Neuronal stem cell (in vitro differentiated cells): ENCODE data around the gene LARP7.
"Not testable (repeated sequence)": the region's sequence is repeated elsewhere in the genome, so short reads cannot be mapped to it uniquely, and the experiment has no call there.

Experiments
- DNase-seq: peaks from one replicate; pipeline ENCODE4 v3.0.0-alpha.2; 2013; ENCODE audit warnings: low spot score
- H2AFZ ChIP-seq: one replicate; pipeline ENCODE4 v1.6.1; 2013; ENCODE audit warnings: mild to moderate bottlenecking, low read length, inconsistent platforms
- H2AK5ac ChIP-seq: 2 replicates; pipeline ENCODE4 v1.6.1; 2013; ENCODE audit warnings: low read depth, mild to moderate bottlenecking, inconsistent platforms, low read length, moderate library complexity, mixed read lengths
- H2BK120ac ChIP-seq: 2 replicates; pipeline ENCODE4 v1.6.1; 2013; ENCODE audit warnings: low read depth, mild to moderate bottlenecking, inconsistent platforms, low read length, moderate library complexity, mixed read lengths
- H2BK12ac ChIP-seq: one replicate; pipeline ENCODE4 v1.6.1; 2013; ENCODE audit warnings: low read length, inconsistent platforms
- H2BK15ac ChIP-seq: 2 replicates; pipeline ENCODE4 v1.6.1; 2013; ENCODE audit warnings: mild to moderate bottlenecking, low read length, inconsistent platforms, mixed read lengths
- H2BK5ac ChIP-seq: one replicate; pipeline ENCODE4 v1.6.1; 2013; ENCODE audit warnings: inconsistent platforms, mild to moderate bottlenecking, low read length, moderate library complexity
- H3K14ac ChIP-seq: one replicate; pipeline ENCODE4 v1.6.1; 2013; ENCODE audit warnings: low read length, inconsistent platforms
- H3K18ac ChIP-seq: 2 replicates; pipeline ENCODE4 v1.6.1; 2013; ENCODE audit warnings: low read length, inconsistent platforms
- H3K23ac ChIP-seq: 2 replicates; pipeline ENCODE4 v1.6.1; 2013; ENCODE audit warnings: low read depth, mild to moderate bottlenecking, mixed read lengths, low read length, inconsistent platforms; ENCODE audit not compliant: poor library complexity
- H3K27ac ChIP-seq: replicated peaks from 3 replicates; pipeline ENCODE4 v1.5.1; 2013; ENCODE audit warnings: low read length, inconsistent platforms
- H3K27me3 ChIP-seq, 3 experiments: 2 replicates each; pipeline ENCODE4 v1.6.1; 2013; ENCODE audit warnings: low read length in 3 of 3, mild to moderate bottlenecking in 2 of 3, inconsistent platforms in 1 of 3, low read depth in 1 of 3, mixed read lengths in 1 of 3, moderate library complexity in 1 of 3; ENCODE audit not compliant: control insufficient read depth in 3 of 3, insufficient read depth in 3 of 3
- H3K36me3 ChIP-seq, 2 donors: replicated peaks in 1 of 2; 2 replicates each; pipeline ENCODE4 v1.6.1; 2013; ENCODE audit warnings: low read length in 2 of 2; ENCODE audit not compliant: control insufficient read depth in 2 of 2, insufficient read depth in 2 of 2
- H3K4ac ChIP-seq: 2 replicates; pipeline ENCODE4 v1.6.1; 2013; ENCODE audit warnings: inconsistent platforms, mild to moderate bottlenecking, low read length, moderate library complexity
- H3K4me1 ChIP-seq, 2 donors: 1 replicate in 1 of 2; 2 replicates in 1 of 2; pipeline ENCODE4 v1.6.1; 2013; ENCODE audit warnings: low read length in 2 of 2, low read depth in 1 of 2; ENCODE audit not compliant: control insufficient read depth in 2 of 2, insufficient read depth in 1 of 2
- H3K4me2 ChIP-seq: one replicate; pipeline ENCODE4 v1.6.1; 2013; ENCODE audit warnings: mild to moderate bottlenecking, low read length, inconsistent platforms; ENCODE audit not compliant: insufficient read depth, poor library complexity, severe bottlenecking
- H3K4me3 ChIP-seq, 2 donors: 2 replicates each; pipeline ENCODE4 v1.5.1; 2013; ENCODE audit warnings: low read length in 2 of 2, mild to moderate bottlenecking in 2 of 2, inconsistent platforms in 1 of 2, moderate library complexity in 1 of 2
- H3K79me1 ChIP-seq: one replicate; pipeline ENCODE4 v1.6.1; 2013; ENCODE audit warnings: low read depth, mild to moderate bottlenecking, inconsistent platforms, low read length, moderate library complexity
- H3K9ac ChIP-seq: one replicate; pipeline ENCODE4 v1.6.1; 2013; ENCODE audit warnings: mild to moderate bottlenecking, low read depth, low read length, inconsistent platforms; ENCODE audit not compliant: poor library complexity
- H3K9me3 ChIP-seq, 2 donors: replicated peaks in 1 of 2; 2 replicates each; pipeline versions ENCODE3 to v1.6.1; 2013; ENCODE audit warnings: low read length in 2 of 2, mild to moderate bottlenecking in 2 of 2, inconsistent platforms in 1 of 2, low read depth in 1 of 2, mixed read lengths in 1 of 2, moderate library complexity in 1 of 2; ENCODE audit not compliant: control insufficient read depth in 2 of 2, insufficient read depth in 1 of 2
- H4K8ac ChIP-seq: one replicate; pipeline ENCODE4 v1.6.1; 2013; ENCODE audit warnings: low read depth, mild to moderate bottlenecking, inconsistent platforms, low read length, moderate library complexity
- H4K91ac ChIP-seq: one replicate; pipeline ENCODE4 v1.6.1; 2013; ENCODE audit warnings: low read length, low read depth, mild to moderate bottlenecking, inconsistent platforms; ENCODE audit not compliant: poor library complexity
- WGBS, 2 donors: extraction: QIAGEN DNeasy Blood & Tissue Kit; methylation state at CpG; one replicate each; pipeline ENCODE4 v1.1.7; 2013; ENCODE audit warnings: missing lambda C conversion rate in 2 of 2, mixed read lengths in 1 of 2; ENCODE audit not compliant: insufficient read length in 2 of 2, insufficient replicate concordance in 1 of 2; ENCODE audit errors: extremely low coverage in 2 of 2; 5-methylcytosine and 5-hydroxymethylcytosine counted together

The LARP7 gene

DNA sequence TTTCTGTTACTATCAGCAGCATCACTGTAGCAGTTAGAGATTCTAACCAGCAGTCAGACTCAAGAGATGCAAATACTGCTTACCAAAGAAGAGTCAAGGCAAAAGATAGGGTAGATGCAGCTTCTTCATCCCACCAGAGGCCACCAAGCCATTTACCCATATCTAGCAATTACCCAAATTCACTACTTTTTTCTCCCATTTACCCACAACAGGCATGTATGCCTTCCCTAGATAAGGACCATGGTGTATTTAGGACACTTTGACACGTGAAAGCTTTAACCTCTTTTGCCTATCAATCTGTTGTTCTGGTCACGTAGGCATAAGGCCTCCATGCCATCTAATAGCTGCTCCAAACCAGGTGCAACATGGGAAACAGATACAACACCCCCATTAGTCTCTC, 5.6 kb downstream of the LARP7 start:
- no peak overlapping the region for H2AK5ac ChIP-seq
- H3K4me2 ChIP-seq, result no peak overlapping the region
- no CpG with 5 or more reads among the region's 2 CpGs for whole genome bisulfite sequencing, 2 donors
- no peak for DNase-seq
- H2BK15ac ChIP-seq, result no peak overlapping the region
- H3K9ac ChIP-seq, result no peak overlapping the region
- H3K36me3 ChIP-seq, result peaks cover 6 to 63% of the 10 kb centered on the region in 2 donors
- no peak overlapping the region for H3K4ac ChIP-seq
- H2BK120ac ChIP-seq, result no peak overlapping the region
- no peaks in the 10 kb centered on the region for H3K9me3 ChIP-seq
- no peak overlapping the region for H3K18ac ChIP-seq
- no peak overlapping the region for H3K4me3 ChIP-seq
- H2BK5ac ChIP-seq, result no peak overlapping the region
- H3K4me1 ChIP-seq, result peaks cover 0 to 3% of the 10 kb centered on the region in 2 donors
- no peak overlapping the region for H2AFZ ChIP-seq
- H3K27ac ChIP-seq, result no peak overlapping the region
- no peak overlapping the region for H3K23ac ChIP-seq
- no peaks in the 10 kb centered on the region for H3K27me3 ChIP-seq
- no peak overlapping the region for H4K91ac ChIP-seq
- no peaks in the 10 kb centered on the region for H3K79me1 ChIP-seq
- no peak overlapping the region for H3K14ac ChIP-seq
- no peak overlapping the region for H2BK12ac ChIP-seq
- H4K8ac ChIP-seq, result no peak overlapping the region

GRCh38 chr4:112644595-112645535, 7.9 kb downstream of the LARP7 start:
- H3K9ac ChIP-seq, H3K4me2 ChIP-seq, H3K9me3 ChIP-seq, H2BK120ac ChIP-seq, H2BK15ac ChIP-seq, H2AFZ ChIP-seq, H2AK5ac ChIP-seq, H3K18ac ChIP-seq, H3K27ac ChIP-seq, DNase-seq, H4K8ac ChIP-seq, H4K91ac ChIP-seq, H3K79me1 ChIP-seq, H2BK12ac ChIP-seq, H3K4me1 ChIP-seq, H3K27me3 ChIP-seq, H3K4ac ChIP-seq, H3K14ac ChIP-seq, H3K4me3 ChIP-seq, H2BK5ac ChIP-seq: not testable (repeated sequence)
- WGBS, 2 donors, result no CpG with 5 or more reads among the region's 10 CpGs
- Histone ChIP-seq H3K36me3 (peaks cover 2 to 71% of the 10 kb centered on the region in 2 donors), H3K23ac (peak overlapping the region; percentile 99)

- no CpG with 5 or more reads among the region's 8 CpGs for WGBS, 2 donors
- H3K79me1 ChIP-seq, result no peaks in the 10 kb centered on the region
- no peak overlapping the region for H2BK12ac ChIP-seq
- H3K27me3 ChIP-seq, result no peaks in the 10 kb centered on the region
- peak overlapping the region; percentile 99 for H3K23ac ChIP-seq
- no peak overlapping the region for H4K91ac ChIP-seq
- H2BK120ac ChIP-seq, result no peak overlapping the region
- H3K4me3 ChIP-seq, result no peak overlapping the region
- no peak overlapping the region for H2AFZ ChIP-seq
- H2BK5ac ChIP-seq, result no peak overlapping the region
- no peak overlapping the region for H2BK15ac ChIP-seq
- no peaks in the 10 kb centered on the region for H3K9me3 ChIP-seq
- peaks cover 1 to 9% of the 10 kb centered on the region in 2 donors for H3K4me1 ChIP-seq
- H3K14ac ChIP-seq, result no peak overlapping the region
- H3K27ac ChIP-seq, result peak overlapping the region; percentile 45
- peaks cover 2 to 74% of the 10 kb centered on the region in 2 donors for H3K36me3 ChIP-seq
- no peak for DNase-seq
- no peak overlapping the region for H4K8ac ChIP-seq
- H3K4ac ChIP-seq, result no peak overlapping the region
- H2AK5ac ChIP-seq, result no peak overlapping the region
- H3K18ac ChIP-seq, result no peak overlapping the region
- no peak overlapping the region for H3K9ac ChIP-seq
- H3K4me2 ChIP-seq, result no peak overlapping the region
These were observed 8.8 kb downstream of the LARP7 start for GRCh38 chr4:112645541-112646329.
